HG03469 (cell line): ENCODE measurements around the gene OR6C4.
"Not testable (repeated sequence)": the region's sequence is repeated elsewhere in the genome, so short reads cannot be mapped to it uniquely, and the experiment has no call there.

Experiments
- ATAC-seq: cut with Tn5 transposase; IDR thresholded peaks from one replicate; pipeline ENCODE4 v1.9.1; 2021; ENCODE audit warnings: mild to moderate bottlenecking, moderate library complexity, moderate number of reproducible peaks; ENCODE audit not compliant: unreplicated experiment

OR6C4 gene

DNA sequence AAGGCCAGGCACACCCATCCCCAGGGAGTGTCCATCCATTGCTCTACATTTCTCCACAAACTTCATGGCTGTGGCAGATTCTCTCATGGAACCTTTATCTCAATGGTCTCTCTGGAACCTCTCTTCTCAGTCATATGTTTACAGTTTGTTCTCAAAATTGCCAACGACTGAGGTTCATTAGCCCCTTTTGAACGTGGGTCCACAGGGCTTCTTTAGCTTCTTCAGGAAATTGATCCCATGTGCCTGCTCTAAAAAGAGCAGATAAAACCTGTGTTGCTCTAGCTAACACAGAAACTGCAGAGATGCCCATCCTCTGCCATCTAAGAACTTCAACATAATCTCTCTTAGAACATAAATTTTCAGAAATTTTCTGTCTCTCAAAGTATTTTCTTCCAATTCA lies at the start of gene OR6C4:
OR6C4 (plus strand) TSS at position 301 of the 400 bp plus-strand sequence. CDS start 1,625 bp downstream, outside the sequence.
- ATAC-seq = no peak

DNA sequence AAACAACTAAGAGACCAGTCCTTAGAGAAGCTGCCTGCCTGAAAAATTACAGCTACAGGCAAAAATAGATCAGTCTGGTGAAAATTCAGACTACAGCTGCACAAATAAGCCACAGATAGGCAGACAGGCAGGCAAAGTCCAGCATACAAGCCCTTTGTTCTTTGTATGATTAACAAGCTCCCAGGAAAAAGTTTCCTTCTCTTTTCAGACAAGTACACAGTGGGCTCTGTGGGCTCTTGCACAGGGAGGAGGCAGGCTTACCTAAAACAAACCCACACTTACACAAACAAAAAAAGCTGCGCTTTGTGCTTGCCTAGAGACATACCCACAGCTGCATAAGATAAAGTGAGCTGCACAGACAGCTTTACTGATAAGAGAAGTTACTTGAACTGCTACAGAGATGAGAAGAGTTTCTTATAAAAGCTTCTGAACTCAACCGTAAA lies 49.6 kb upstream of the OR6C4 start:
- no peak for ATAC-seq

DNA sequence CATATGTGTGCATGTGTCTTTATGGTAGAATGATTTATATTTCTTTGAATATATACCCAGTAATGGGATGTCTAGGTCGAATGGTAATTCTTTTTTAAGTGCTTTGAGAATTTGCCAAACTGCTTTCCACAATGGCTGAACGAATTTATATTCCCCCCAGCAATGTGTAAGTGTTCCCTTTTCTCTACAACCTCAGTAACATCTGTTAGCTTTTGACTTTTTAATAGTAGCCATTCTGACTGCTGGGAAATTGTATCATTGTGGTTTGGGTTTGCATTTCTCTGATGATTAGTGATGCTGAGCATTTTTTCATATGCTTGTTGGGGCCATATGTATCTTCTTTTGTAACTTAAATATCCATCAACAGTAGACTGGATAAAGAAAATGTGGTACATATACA lies 47.8 kb upstream of the OR6C4 start:
- ATAC-seq = no peak

DNA sequence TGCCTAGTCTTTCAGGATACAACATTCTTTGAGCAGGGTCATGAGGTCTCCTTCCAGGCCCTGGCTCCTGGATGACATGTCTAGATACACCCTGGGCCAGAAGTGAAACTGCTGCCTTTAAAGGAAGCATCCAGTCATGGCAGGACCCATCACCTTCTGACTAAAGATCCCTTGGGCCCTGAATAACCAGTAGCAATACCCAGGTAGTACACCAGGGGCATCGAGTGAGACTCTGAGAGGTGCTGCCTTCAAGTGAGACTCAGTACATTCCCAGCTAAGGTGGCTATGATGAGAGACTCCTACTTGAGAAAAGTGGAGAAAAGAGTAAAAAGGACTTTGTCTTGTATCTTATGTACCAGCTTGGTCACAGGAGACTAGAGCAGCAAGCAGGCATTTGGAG lies 33.7 kb upstream of the OR6C4 start:
- ATAC-seq = no peak

DNA sequence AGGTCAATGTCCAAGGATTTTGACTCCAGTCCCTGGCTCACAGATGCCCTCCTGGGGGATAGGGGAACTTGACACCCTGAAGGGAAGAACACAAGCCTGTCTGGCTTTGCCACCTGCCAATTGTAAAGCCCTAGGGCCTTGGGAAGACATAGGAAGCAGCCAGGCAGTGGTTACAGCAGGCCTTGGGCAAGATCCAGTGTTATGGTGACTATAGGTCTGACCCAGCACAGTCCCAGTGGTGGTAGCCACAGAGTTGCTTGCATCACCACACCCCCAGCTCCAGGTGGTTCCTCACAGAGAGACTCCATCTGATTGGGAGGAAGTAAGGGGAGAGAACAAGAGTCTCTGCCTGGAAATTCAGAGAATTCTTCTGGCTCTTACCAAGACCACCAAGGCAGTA lies 33.0 kb upstream of the OR6C4 start:
- ATAC-seq = no peak

DNA sequence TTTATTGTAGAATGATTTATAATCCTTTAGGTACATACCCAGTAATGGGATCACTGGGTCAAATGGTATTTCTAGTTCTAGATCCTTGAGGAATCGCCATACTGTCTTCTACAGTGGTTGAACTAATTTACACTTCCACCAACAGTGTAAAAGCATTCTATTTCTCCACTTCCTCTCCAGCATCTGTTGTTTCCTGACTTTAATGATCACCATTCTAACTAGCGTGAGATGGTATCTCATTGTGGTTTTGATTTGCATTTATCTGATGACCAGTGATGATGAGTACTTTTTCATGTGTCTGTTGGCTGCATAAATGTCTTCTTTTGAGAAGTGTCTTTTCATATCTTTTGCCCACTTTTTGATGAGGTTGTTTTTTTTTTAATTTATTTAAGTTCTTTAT lies 1.2 kb upstream of the OR6C4 start:
- ATAC-seq = not testable (repeated sequence)

DNA sequence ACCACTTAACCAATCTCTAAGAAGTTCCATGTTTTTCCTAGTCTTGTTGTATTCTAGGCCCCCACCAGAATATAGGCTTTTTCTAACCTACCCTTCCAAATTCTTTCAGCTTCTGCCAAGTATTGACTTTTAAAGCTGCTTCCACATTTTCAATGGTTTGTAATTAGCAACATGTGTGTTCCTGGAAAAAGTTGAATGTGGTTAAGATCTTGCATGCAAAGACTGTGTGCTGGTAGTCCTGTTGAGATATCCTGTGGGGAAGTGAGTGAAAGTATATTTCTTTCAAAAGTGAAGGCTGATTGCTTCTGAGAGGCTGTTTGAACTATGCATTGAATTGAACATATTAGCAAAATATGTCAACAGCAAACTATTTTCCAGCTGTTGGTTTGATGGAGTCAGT lies 646 bp upstream of the OR6C4 start:
- ATAC-seq = no peak

DNA sequence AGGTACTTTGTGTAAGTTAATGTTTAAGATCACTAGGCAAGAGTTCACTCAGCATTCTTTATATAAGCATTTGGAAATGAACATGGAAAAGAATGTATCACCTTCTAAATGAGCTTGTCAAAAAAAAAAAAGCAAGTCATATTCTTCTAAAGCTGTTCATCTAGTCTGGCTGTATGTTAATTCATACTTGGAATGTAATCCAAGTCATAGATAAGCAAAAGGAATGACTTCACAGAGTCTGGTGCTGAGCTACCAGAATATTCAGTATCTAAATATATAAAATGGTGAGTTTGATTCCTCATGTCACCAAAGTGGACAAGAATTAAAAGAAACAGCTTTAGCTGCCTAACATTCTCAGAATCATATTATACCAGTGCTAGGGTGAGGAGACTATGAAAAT lies 4.9 kb downstream of the OR6C4 start:
- no peak for ATAC-seq

DNA sequence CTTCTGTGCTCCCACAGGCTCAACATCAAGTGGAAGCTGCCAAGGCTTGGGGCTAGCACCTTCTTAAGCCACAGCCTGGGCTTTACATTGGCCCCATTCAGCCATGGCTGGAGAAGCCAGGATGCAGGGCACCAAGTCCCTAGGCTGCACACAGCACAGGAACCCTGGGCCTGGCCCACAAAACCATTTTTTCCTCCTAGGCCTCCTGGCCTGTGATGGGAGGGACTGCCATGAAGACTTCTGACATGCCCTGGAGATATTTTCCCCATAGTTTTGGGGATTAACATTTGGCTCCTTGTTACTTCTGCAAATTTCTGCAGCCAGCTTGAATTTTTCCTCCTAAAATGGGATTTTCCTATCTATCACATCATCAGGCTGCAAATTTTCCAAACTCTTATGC lies 20.7 kb downstream of the OR6C4 start:
- ATAC-seq = not testable (repeated sequence)

DNA sequence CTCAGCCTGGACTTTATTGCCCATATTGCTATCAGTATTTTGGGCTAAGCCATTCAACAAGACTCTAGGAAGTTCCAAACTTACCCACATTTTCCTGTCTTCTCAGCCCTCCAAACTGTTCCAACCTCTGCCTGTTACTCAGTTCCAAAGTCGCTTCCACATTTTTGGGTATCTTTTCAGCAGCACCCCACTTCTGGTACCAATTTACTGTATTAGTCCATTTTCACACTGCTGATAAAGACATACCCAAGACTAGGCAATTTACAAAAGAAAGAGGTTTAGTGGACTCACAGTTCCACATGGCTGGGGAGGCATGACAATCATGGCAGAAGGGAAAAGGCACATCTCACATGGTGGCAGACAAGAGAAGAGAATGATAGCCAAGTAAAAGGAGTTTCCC lies 21.3 kb downstream of the OR6C4 start:
- ATAC-seq = not testable (repeated sequence)

DNA sequence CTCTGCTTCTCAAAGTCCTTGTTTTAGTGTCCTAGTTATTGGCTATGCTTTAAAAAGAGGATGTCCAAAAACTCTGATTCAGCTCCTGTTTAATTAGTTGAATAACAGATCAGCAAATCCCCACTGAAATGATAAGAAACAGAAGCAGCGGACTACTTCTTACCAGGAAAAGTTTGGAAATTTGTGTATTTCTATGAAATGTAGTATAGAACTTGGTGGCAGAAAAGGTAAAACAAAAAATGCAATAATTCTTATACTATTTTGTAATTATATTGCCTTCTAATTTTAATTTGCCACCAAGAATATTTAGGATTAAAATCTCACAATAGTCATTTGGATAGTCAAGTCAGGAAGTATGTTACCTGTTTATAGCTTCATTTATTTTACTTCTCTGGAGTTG lies 22.8 kb downstream of the OR6C4 start, which contains the start of gene OR2AP1:
OR2AP1 (plus strand) TSS at position 301 of the 400 bp plus-strand sequence. CDS start 1,947 bp downstream, outside the sequence.
- no peak for ATAC-seq

DNA sequence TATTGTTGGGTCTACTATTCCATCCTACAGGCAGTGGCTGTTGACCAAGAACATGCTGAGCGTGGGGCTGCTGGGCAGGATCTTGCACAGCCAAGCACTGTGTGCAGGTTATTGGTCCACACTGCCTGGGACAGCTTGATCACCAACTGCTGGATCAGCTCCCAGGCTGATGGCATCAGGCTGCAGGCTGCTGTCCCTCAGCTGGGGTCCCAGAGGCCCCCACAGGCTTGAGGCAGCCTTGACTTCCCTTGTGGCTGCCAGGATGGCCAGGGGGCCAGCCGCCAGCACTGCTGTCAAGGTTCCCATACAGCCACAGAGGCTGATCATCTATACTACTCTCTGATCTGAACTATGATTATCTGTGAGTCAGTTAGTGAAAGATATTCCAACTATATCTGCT lies 32.7 kb downstream of the OR6C4 start:
- no peak for ATAC-seq

DNA sequence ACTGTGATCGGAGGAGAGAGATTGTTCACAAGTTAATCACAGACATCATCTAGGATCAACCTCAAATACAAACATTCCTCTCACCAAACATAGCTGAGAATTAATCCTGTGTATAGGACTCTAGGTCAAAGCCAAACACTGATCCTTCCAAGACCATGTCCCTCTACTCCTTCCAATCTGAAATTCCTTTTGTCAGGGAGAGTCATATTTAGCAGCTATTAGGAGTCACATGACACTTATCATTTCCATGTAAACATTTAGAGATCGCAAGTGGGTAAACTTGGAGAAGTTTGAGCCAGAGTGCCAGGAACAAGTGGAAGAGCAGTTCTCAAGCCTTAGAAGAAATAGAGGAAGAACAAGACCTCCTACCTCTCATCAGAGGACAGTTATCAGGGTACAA lies 36.4 kb downstream of the OR6C4 start:
- ATAC-seq = no peak

DNA sequence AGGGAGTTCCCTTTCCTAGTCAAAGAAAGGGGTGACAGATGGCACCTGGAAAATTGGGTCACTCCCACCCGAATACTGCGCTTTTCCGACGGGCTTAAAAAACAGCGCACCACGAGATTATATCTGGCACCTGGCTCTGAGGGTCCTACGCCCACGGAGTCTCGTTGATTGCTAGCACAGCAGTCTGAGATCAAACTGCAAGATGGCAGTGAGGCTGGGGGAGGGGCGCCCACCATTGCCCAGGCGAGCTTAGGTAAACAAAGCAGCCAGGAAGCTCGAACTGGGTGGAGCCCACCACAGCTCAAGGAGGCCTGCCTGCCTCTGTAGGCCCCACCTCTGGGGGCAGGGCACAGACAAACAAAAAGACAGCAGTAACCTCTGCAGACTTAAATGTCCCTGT lies 40.8 kb downstream of the OR6C4 start:
- ATAC-seq = not testable (repeated sequence)
